ENCODE results near the gene TMEM41A.

DNA sequence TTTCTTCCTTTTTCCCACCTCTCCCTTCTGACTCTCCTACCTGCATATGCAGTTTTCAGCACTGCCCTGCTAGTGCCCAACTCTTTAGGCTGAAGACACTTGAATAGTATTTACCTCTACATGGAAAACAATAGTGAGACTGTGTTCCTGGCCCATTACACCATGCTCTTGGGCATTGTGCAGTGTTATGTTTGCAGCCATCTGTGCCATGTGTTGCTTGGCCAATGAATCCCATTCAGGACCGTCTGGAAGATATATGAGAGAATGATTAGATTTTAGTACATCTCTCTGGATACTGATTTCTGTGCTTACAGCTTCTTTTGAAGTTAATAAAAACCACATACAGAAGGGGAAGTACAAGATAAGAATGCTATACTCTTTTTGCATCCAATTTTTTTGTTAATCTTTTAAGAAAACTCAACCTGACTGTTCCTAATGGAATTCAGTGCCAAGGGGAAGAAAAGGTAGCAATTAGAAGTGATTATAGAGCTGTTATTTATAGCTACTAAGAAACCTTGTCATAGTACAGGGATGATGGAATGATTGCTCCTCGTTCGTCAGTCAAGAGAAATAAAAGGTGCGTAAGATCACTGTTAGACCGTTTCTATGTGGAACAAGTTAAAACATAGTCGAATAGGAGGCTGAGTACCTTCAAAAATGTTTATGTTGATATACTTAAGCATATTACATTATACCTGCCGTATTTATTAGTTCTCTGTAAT lies 58.9 kb downstream of the TMEM41A start:
- TF ChIP-seq, protein P1, sequence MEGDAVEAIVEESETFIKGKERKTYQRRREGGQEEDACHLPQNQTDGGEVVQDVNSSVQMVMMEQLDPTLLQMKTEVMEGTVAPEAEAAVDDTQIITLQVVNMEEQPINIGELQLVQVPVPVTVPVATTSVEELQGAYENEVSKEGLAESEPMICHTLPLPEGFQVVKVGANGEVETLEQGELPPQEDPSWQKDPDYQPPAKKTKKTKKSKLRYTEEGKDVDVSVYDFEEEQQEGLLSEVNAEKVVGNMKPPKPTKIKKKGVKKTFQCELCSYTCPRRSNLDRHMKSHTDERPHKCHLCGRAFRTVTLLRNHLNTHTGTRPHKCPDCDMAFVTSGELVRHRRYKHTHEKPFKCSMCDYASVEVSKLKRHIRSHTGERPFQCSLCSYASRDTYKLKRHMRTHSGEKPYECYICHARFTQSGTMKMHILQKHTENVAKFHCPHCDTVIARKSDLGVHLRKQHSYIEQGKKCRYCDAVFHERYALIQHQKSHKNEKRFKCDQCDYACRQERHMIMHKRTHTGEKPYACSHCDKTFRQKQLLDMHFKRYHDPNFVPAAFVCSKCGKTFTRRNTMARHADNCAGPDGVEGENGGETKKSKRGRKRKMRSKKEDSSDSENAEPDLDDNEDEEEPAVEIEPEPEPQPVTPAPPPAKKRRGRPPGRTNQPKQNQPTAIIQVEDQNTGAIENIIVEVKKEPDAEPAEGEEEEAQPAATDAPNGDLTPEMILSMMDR (IDR thresholded peaks at IDR 0.05; ENCODE audit: insufficient read depth, low read depth, low read length): no peak
- TF ChIP-seq EZH2 (IDR thresholded peaks at IDR 0.05; ENCODE audit: insufficient read depth, low read length): no peak
